Stomach (tissue), 9 donors: ENCODE results near the gene NPAS2. TPM values are rescaled to one million over a fixed set of nuclear protein-coding genes. Genes with fewer than 3 reads are reported as not detected.

Experiments
- DNase-seq, 2 donors: peaks; one replicate each; pipeline versions ENCODE4 v3.0.0 to v3.0.0-alpha.2; 2013 to 2019
- H3K27ac ChIP-seq, 5 donors: fragments of 200-600 bp in 4 of 5; sonication (generic) in 4 of 5; one replicate each; pipeline ENCODE4 v1.5.1; 2013 to 2019; ENCODE audit warnings: mild to moderate bottlenecking in 1 of 5, moderate library complexity in 1 of 5
- H3K27me3 ChIP-seq, 3 donors: fragments of 200-600 bp; sonication (generic); one replicate each; pipeline ENCODE4 v1.5.1; 2017 to 2019; ENCODE audit warnings: mixed run types in 1 of 3
- H3K36me3 ChIP-seq, 4 donors: fragments of 200-600 bp; sonication (generic); 1 replicate in 3 of 4; 2 replicates in 1 of 4; pipeline ENCODE4 v1.5.1; 2016 to 2019
- H3K4me1 ChIP-seq, 4 donors: fragments of 200-600 bp; sonication (generic); one replicate each; pipeline ENCODE4 v1.5.1; 2016 to 2019
- H3K4me3 ChIP-seq, 4 donors: fragments of 200-600 bp; sonication (generic) in 3 of 4; one replicate each; pipeline ENCODE4 v1.5.1; 2016 to 2019; ENCODE audit warnings: mild to moderate bottlenecking in 1 of 4
- H3K9me3 ChIP-seq, 4 donors: fragments of 200-600 bp; sonication (generic); one replicate each; pipeline ENCODE4 v1.5.1; 2016 to 2019
- EP300 ChIP-seq: sonication (generic); formaldehyde crosslinking; IDR thresholded peaks from one replicate; pipeline ENCODE4 v1.6.1; 2017; ENCODE audit warnings: antibody characterized with exemption
- POLR2A ChIP-seq, 4 donors: fragments of 450-650 bp; IDR thresholded peaks; one replicate each; pipeline ENCODE4 v1.6.1; 2016; ENCODE audit warnings: antibody characterized with exemption in 4 of 4, control low read depth in 2 of 4, mild to moderate bottlenecking in 1 of 4, moderate library complexity in 1 of 4
- POLR2AphosphoS5 ChIP-seq, 3 donors: sonication (generic); formaldehyde crosslinking; IDR thresholded peaks; one replicate each; pipeline ENCODE4 v1.6.1; 2016; ENCODE audit warnings: antibody characterized with exemption in 3 of 3
- WGBS, 5 donors: extraction: QIAGEN DNeasy Blood & Tissue Kit in 3 of 5; methylation state at CpG; one replicate each; pipeline versions ENCODE4 v1.1.5 to v1.1.7; 2013 to 2018; 5-methylcytosine and 5-hydroxymethylcytosine counted together
- intact Hi-C: fragments of 100-400 bp; cut with DNase I; formaldehyde crosslinking; loops from one replicate; pipeline ENCODE4 v1.15.1; 2023; ENCODE audit warnings: low total_unique reads
- polyA plus RNA-seq, 3 donors: library from polyadenylated mRNA; stranded (reverse); fragments of 200-250 nt; gene quantifications; one replicate each; pipeline ENCODE4 v1.2.3, GENCODE V29; 2013
- total RNA-seq, 5 donors: library from RNA; depleted of rRNA; stranded (reverse); fragments of >200 nt; gene quantifications; one replicate each; pipeline versions ENCODE4 v1.1.0 to v1.2.3, GENCODE V29; 2014 to 2016
- TF ChIP-seq, protein P1 (sequence below), 7 experiments: fragments of 450-650 bp in 4 of 7; fragments of 200-600 bp in 3 of 7; sonication (generic) in 3 of 7; IDR thresholded peaks; one replicate each; pipeline ENCODE4 v1.5.1; 2016 to 2019; ENCODE audit warnings: antibody characterized with exemption in 7 of 7, control low read depth in 2 of 7, mild to moderate bottlenecking in 1 of 7
- donor health status: healthy with polysubstance abuse.
- donor health status: Bipolar disorder and iron deficiency.
- donor health status: healthy.

The NPAS2 gene
- total and polyA plus RNA-seq, 8 donors: 13.1 to 148 (median 28.0) TPM

DNA sequence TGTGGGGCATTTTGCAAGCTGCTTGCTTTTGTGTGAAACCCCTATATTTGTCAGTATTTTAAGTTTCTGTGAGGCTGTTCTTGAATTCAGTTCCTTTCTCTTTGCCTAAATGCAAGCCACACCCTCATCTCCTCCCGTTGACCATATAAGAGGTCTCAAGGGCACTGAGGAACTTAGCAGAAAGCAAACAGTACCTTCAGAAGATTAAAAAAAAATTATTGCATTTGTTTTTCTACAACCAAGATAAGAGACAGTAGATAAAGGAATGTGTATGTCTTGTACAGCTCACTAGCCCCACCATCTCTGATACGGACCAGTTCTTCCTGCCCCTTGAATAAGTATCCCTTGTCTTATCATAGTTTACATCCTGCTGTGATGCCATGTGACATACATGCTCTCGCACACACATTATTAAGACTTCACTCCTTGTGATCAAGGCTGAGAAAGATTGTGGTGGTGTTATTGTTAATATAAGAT lies 64.2 kb downstream of the NPAS2 start:
- no peaks in the 10 kb centered on the region for H3K9me3 ChIP-seq
- WGBS, 5 donors: 14 to 40% (median 27%) methylated on average over 3 of the region's 3 CpGs
- intact Hi-C loops: loop anchor here (10.0 kb wide), 1 partner anchor 49 kb away; no protein-coding TSS in a partner anchor

DNA sequence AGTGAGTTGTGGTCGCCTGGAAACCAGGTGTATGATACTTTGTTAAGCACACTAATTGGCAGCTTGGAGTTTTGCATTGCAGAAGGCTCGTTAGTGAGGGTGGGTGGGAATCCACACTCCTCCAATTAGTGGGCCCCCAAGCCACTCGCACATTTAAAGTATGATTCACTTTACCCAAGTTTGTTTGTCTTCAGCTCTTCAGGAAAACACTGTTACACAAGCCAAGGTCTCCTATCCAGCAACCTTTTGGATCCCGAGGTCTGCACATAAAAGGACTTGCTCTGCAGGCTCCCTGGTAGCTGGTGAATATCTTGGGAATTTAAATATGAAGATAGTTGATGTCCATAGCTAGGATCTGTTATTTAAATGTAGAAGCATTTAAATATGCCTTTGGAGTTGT lies 66.1 kb downstream of the NPAS2 start:
- H3K4me3 ChIP-seq: no peak overlapping the region
- H3K27me3 ChIP-seq: no peaks in the 10 kb centered on the region
- intact Hi-C loops: loop anchor here (10.0 kb wide), 1 partner anchor 51 kb away; no protein-coding TSS in a partner anchor
- no peak for TF ChIP-seq EP300
- no peak for TF ChIP-seq POLR2AphosphoS5 (IDR thresholded peaks at IDR 0.05)
- TF ChIP-seq POLR2A (IDR thresholded peaks at IDR 0.05): no peak
- TF ChIP-seq, protein P1, sequence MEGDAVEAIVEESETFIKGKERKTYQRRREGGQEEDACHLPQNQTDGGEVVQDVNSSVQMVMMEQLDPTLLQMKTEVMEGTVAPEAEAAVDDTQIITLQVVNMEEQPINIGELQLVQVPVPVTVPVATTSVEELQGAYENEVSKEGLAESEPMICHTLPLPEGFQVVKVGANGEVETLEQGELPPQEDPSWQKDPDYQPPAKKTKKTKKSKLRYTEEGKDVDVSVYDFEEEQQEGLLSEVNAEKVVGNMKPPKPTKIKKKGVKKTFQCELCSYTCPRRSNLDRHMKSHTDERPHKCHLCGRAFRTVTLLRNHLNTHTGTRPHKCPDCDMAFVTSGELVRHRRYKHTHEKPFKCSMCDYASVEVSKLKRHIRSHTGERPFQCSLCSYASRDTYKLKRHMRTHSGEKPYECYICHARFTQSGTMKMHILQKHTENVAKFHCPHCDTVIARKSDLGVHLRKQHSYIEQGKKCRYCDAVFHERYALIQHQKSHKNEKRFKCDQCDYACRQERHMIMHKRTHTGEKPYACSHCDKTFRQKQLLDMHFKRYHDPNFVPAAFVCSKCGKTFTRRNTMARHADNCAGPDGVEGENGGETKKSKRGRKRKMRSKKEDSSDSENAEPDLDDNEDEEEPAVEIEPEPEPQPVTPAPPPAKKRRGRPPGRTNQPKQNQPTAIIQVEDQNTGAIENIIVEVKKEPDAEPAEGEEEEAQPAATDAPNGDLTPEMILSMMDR (IDR thresholded peaks at IDR 0.05): no peak
- 63 to 74% (median 72%) methylated on average over 4 of the region's 4 CpGs for WGBS, 5 donors
- H3K36me3 ChIP-seq: no peaks in the 10 kb centered on the region
- no peak for DNase-seq
- H3K4me1 ChIP-seq: peaks cover 28 to 75% (median 51%) of the 10 kb centered on the region in 4 donors
- H3K9me3 ChIP-seq: no peaks in the 10 kb centered on the region
- peak overlapping the region in 3 of 5 donors; percentile 16 to 69 (median 49) for H3K27ac ChIP-seq

More for the DNA sequence above, 64.2 kb downstream of the NPAS2 start:
- no peaks in the 10 kb centered on the region for H3K27me3 ChIP-seq
- H3K4me1 ChIP-seq: peaks cover 34 to 84% (median 55%) of the 10 kb centered on the region in 4 donors
- H3K4me3 ChIP-seq: no peak overlapping the region
- H3K36me3 ChIP-seq: no peaks in the 10 kb centered on the region
- DNase-seq: peak in 1 of 2 donors; percentile 44
- peak overlapping the region; percentile 19 to 54 (median 41) for H3K27ac ChIP-seq
- TF ChIP-seq POLR2AphosphoS5 (IDR thresholded peaks at IDR 0.05): peak in 1 of 3 donors; percentile 32
- TF ChIP-seq POLR2A (IDR thresholded peaks at IDR 0.05): no peak
- TF ChIP-seq EP300: no peak
- TF ChIP-seq, protein P1 (IDR thresholded peaks at IDR 0.05): no peak

DNA sequence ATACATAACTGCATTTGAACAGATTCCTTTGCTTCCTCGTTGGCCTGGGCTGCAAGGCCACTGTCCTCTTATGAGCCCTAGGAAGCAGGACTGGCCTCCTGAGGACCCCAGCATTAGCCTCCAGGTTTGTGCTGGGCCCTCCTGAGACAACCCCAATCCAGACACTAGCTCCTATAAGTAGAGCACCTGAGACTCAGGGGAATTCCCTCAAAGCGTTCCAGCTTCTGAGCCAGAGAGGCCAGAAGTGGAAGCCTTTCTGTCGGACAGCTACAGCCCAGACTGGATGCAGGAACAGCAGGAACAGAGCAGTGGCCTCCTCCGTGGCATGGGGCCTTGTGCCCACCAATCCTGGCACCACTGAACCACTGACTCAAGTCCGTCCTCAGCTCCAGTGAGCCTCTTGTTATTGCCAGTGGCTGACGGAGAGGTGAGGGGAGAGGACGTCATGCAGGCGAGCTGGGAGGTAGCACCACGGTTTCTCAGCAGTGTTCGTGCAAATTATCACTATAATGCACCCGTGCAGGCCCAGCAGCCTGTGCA lies 67.2 kb downstream of the NPAS2 start:
- no peak for DNase-seq
- no peaks in the 10 kb centered on the region for H3K9me3 ChIP-seq
- intact Hi-C loops: loop anchor here (10.0 kb wide), 1 partner anchor 52 kb away; no protein-coding TSS in a partner anchor
- peak overlapping the region; percentile 1 to 69 (median 16) for H3K27ac ChIP-seq
- WGBS, 5 donors: 68 to 79% (median 72%) methylated on average over 11 of the region's 11 CpGs
- TF ChIP-seq, protein P1 (IDR thresholded peaks at IDR 0.05): no peak
- TF ChIP-seq POLR2A (IDR thresholded peaks at IDR 0.05) (no peak), POLR2AphosphoS5 (IDR thresholded peaks at IDR 0.05) (no peak), EP300 (no peak)
- H3K27me3 ChIP-seq: no peaks in the 10 kb centered on the region
- H3K4me1 ChIP-seq: peaks cover 27 to 67% (median 47%) of the 10 kb centered on the region in 4 donors
- no peaks in the 10 kb centered on the region for H3K36me3 ChIP-seq
- H3K4me3 ChIP-seq: no peak overlapping the region

DNA sequence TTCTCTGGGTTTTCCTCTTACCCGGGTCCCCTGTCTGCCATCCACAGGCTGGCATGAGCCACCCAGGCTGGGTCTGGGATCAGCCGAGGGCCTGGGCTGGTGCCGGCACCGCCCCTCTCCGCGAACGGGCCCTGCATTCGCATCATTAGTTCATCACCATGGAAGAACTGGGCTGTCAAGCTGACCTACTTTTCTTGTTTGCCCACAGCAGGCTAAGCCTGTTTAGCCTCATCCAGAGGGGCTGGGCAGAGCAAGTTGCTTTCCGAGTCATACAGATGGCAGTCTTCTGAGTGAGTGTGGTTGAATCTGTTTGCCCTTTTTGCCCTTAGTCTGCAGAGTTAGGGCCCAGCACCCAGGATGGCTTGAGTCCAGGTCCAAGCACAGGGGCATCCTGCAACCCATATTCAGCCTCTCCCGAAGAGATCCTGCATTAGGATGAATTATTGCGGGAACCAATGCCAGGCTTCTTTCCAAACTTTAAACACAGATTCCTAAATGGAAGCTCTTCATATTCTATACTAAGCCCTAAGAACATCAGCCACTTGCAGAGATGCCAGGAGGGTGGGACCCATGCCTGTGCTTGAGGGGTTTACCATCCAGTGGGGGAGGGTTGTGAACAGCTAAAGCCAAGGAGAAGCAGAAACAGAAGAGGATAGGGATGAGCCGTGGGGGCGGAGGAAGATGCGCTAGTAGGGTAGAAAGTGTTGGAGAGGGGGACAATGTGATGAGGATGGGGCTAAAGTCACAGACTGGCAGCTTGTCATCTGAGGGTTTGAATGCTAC lies 68.0 kb downstream of the NPAS2 start:
- H3K4me1 ChIP-seq: peaks cover 22 to 59% (median 41%) of the 10 kb centered on the region in 4 donors
- no peaks in the 10 kb centered on the region for H3K27me3 ChIP-seq
- intact Hi-C loops: loop anchor here (10.0 kb wide), 1 partner anchor 53 kb away; no protein-coding TSS in a partner anchor
- TF ChIP-seq EP300: no peak
- TF ChIP-seq, protein P1 (IDR thresholded peaks at IDR 0.05): no peak
- peak in 1 of 3 donors; percentile 47 for TF ChIP-seq POLR2AphosphoS5 (IDR thresholded peaks at IDR 0.05)
- DNase-seq: peak; percentile 36 to 81
- no peaks in the 10 kb centered on the region for H3K9me3 ChIP-seq
- H3K27ac ChIP-seq: peak overlapping the region in 3 of 5 donors; percentile 1 to 69 (median 18)
- WGBS, 5 donors: 57 to 68% (median 65%) methylated on average over 14 of the region's 14 CpGs
- H3K4me3 ChIP-seq: no peak overlapping the region
- H3K36me3 ChIP-seq: no peaks in the 10 kb centered on the region
